Fibroblast of villous mesenchyme (primary cell): Measurements from ENCODE around the gene ARHGEF40. TPM values are rescaled to one million over a fixed set of nuclear protein-coding genes. Genes with fewer than 3 reads are reported as not detected.

Experiments
- DNase-seq: peaks from one replicate; pipeline ENCODE4 v3.0.0-alpha.2; 2010; ENCODE audit warnings: low read depth
- H3K4me3 ChIP-seq: 2 replicates; pipeline ENCODE4 v1.5.1; 2011; ENCODE audit warnings: low read depth, mild to moderate bottlenecking, low read length
- CTCF ChIP-seq: IDR thresholded peaks from 2 replicates; pipeline ENCODE4 v1.5.1; 2012; ENCODE audit warnings: low read depth, mild to moderate bottlenecking, low read length; ENCODE audit not compliant: insufficient read depth
- total RNA-seq: library from RNA; depleted of rRNA; stranded (reverse); fragments of >200 nt; gene quantifications from 2 replicates; pipeline ENCODE4 v1.2.3, GENCODE V29; 2012

Gene ARHGEF40
- total RNA-seq, 1 donor: 45.3 TPM

DNA sequence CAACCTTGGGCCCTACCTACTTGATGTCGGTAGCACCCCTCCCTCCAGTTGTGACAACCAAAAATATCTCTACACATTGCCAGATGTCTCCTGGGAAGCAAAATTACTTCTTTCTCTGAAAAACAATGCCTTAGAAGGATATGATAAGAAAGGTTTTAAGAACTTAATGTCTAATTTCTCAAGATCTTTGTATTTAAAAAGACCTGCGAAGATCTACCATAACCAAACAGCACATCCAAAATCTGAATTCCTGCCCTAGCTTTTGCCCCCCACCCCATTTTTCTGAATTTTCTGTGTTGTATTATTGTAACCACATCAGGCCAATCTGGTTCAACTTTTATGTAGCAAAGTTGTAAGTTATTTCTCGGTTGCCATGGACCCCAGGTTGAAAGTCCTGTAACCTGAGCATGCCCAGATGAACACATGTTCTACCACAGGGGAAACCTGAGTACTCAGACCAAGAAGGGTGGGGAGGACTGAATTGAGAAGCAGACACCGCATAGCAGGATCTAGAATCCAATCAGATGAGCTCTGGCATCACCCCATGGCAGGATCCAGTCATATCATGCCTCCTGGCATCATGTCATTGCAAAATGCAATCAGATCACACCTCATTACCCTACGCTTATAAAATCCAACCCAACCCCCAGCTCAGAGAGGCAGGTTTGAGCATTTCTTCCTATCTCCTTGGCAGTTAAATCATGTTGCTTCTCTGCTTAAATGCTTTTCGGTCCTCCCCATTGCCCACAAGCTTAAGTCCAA is 39.5 kb downstream of the ARHGEF40 start:
- no peak overlapping the region for H3K4me3 ChIP-seq
- DNase-seq: no peak
- no peak for TF ChIP-seq CTCF

- no peak for DNase-seq
- no peak overlapping the region for H3K4me3 ChIP-seq
- TF ChIP-seq CTCF: no peak
Observed at GRCh38 chr14:21112255-21112654, 42.2 kb downstream of the ARHGEF40 start.

- no peak for TF ChIP-seq CTCF
- no peak for DNase-seq
- H3K4me3 ChIP-seq: no peak overlapping the region
Observed at GRCh38 chr14:21113369-21113768, 43.3 kb downstream of the ARHGEF40 start.

DNA sequence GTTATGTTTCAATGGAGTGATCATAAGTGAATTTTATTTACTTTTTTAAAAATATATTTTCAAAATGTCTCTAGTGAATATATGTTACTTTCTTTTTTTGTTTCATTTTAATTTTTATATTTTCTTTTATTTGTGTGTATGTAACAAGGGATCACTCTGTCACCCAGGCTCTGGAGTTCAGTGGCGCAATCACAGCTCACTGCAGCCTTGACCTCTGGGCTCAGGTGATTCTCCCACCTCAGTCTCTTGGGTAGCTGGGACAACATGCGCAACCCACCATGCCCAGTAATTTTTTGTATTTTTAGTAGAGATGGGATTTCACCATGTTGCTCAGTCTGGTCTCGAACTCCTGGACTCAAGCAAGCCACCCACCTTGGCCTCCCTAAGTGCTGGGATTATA is 48.8 kb downstream of the ARHGEF40 start:
- H3K4me3 ChIP-seq: no peak overlapping the region
- DNase-seq: no peak
- no peak for TF ChIP-seq CTCF

DNA sequence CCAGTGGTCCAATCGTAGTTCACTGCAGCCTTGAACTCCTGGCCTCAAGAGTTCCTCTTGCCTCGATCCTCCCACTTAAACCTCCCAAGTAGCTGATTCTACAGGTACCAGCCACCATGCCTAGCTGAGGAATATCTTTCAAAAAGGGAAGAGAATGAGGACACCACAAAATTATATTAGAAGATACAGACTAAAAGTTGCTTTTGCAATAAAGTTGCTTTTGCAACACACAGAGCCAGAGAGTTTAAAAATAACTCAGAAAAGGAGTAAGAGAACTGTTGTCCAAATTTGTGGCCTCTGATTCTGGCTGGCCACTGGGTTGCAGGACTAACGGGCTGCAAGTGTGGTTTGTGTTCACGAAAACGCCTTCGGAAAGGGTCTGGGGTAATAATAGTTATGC is 50.6 kb downstream of the ARHGEF40 start:
- no peak for TF ChIP-seq CTCF
- no peak for DNase-seq
- H3K4me3 ChIP-seq: no peak overlapping the region

GRCh38 chr14:21121122-21121521 is 51.0 kb downstream of the ARHGEF40 start:
- DNase-seq: no peak
- no peak for TF ChIP-seq CTCF
- no peak overlapping the region for H3K4me3 ChIP-seq

GRCh38 chr14:21123429-21123828 is 53.3 kb downstream of the ARHGEF40 start:
- no peak for TF ChIP-seq CTCF
- DNase-seq: no peak
- H3K4me3 ChIP-seq: no peak overlapping the region
